K562 (cell line): ENCODE measurements around the gene KCNT1. TPM values are rescaled to one million over a fixed set of nuclear protein-coding genes. Genes with fewer than 3 reads are reported as not detected.

ENCODE experiments used
- ATAC-seq: fragments of 200-7000 bp; cut with Tn5 transposase; 3 replicates; pipeline ENCODE4 v1.9.1; 2020; ENCODE audit warnings: moderate library complexity
- BruUV-seq: library from RNA; stranded (reverse); fragments of 400-500 nt; replicated peaks from 2 replicates; lab custom pipeline; 2021; lab: Mats Ljungman, UMichigan
- CTCF ChIA-PET: fragments of 300-600 bp; formaldehyde crosslinking; extraction: SDS; loops from one replicate; lab custom pipeline; 2021; ENCODE audit warnings: low intra/inter-chr PET ratio; lab: Yijun Ruan, JAX
- POLR2A ChIA-PET: fragments of 300-600, 350-650 bp; sonication (Branson Sonifier 250); formaldehyde crosslinking; extraction: SDS; loops from one replicate; lab custom pipeline; 2021; ENCODE audit warnings: antibody characterized with exemption, inconsistent platforms; lab: Yijun Ruan, JAX
- DNase-seq, 4 experiments: peaks; one replicate each; pipeline versions ENCODE4 v3.0.0 to v3.0.0-alpha.2; 2011 to 2018; ENCODE audit warnings: low spot score in 3 of 4, mixed read lengths in 3 of 4; ENCODE audit errors: extremely low read depth in 1 of 4
- FAIRE-seq: peaks from 2 replicates; lab custom pipeline; 2011; peaks lifted over from hg19 to GRCh38; lab: Jason Lieb, UNC
- H2AFZ ChIP-seq: 2 replicates; pipeline ENCODE4 v1.6.0; 2011; ENCODE audit warnings: low read depth, low read length, control low read depth, inconsistent platforms
- H3K27ac ChIP-seq: fragments of 200-600 bp; 3 replicates; pipeline ENCODE4 v1.8.0; 2011; ENCODE audit warnings: low read depth, mild to moderate bottlenecking, control low read depth, inconsistent platforms, low read length, moderate library complexity, mixed read lengths; ENCODE audit errors: extremely low read depth
- H3K27me3 ChIP-seq, 2 experiments: fragments of 300-600 bp in 1 of 2; 2 replicates in 1 of 2; 3 replicates in 1 of 2; pipeline versions ENCODE4 v1.6.0 to v1.8.0; 2011; ENCODE audit warnings: inconsistent platforms in 2 of 2, low read length in 2 of 2, mild to moderate bottlenecking in 1 of 2, mixed read lengths in 1 of 2, moderate library complexity in 1 of 2; ENCODE audit not compliant: control insufficient read depth in 2 of 2, insufficient read depth in 2 of 2
- H3K36me3 ChIP-seq: fragments of 300-600 bp; 3 replicates; pipeline ENCODE4 v1.8.0; 2011; ENCODE audit warnings: mild to moderate bottlenecking, low read length, inconsistent platforms; ENCODE audit not compliant: control insufficient read depth, insufficient read depth
- H3K4me1 ChIP-seq, 2 experiments: fragments of 200-600 bp in 1 of 2; replicated peaks in 1 of 2; 2 replicates in 1 of 2; 3 replicates in 1 of 2; pipeline versions ENCODE4 v1.5.1 to v1.8.0; 2011; ENCODE audit warnings: inconsistent platforms in 2 of 2, low read length in 2 of 2, mild to moderate bottlenecking in 1 of 2, mixed read lengths in 1 of 2, moderate library complexity in 1 of 2; ENCODE audit not compliant: control insufficient read depth in 2 of 2, insufficient read depth in 2 of 2
- H3K4me2 ChIP-seq: 2 replicates; pipeline ENCODE4 v1.6.1; 2011; ENCODE audit warnings: low read length, control low read depth, inconsistent platforms, mixed read lengths; ENCODE audit not compliant: insufficient read depth
- H3K4me3 ChIP-seq: fragments of 200-600 bp; sonication (generic), shearing (Covaris generic); 2 replicates; pipeline ENCODE4 v1.5.1; 2016; ENCODE audit warnings: control low read depth, inconsistent platforms
- H3K79me2 ChIP-seq: fragments of 200-600 bp; 3 replicates; pipeline ENCODE4 v1.8.0; 2011; ENCODE audit warnings: low read length, inconsistent platforms; ENCODE audit not compliant: control insufficient read depth, insufficient read depth
- H3K9ac ChIP-seq, 2 experiments: 2 replicates each; pipeline versions ENCODE4 v1.6.0 to v1.6.1; 2011; ENCODE audit warnings: low read depth in 2 of 2, low read length in 2 of 2, control low read depth in 1 of 2, inconsistent platforms in 1 of 2, mild to moderate bottlenecking in 1 of 2, mixed read lengths in 1 of 2; ENCODE audit not compliant: insufficient read depth in 1 of 2
- H3K9me1 ChIP-seq: one replicate; pipeline ENCODE4 v1.6.0; 2011; ENCODE audit warnings: inconsistent platforms, mild to moderate bottlenecking, low read length, moderate library complexity; ENCODE audit not compliant: control insufficient read depth, insufficient read depth
- H3K9me3 ChIP-seq: replicated peaks from 2 replicates; pipeline ENCODE4 v1.5.1; 2011; ENCODE audit warnings: low read depth, low read length, inconsistent platforms; ENCODE audit not compliant: control insufficient read depth, insufficient read depth
- H4K20me1 ChIP-seq: replicated peaks from 2 replicates; pipeline ENCODE4 v1.6.1; 2011; ENCODE audit warnings: low read length, inconsistent platforms, mixed read lengths; ENCODE audit not compliant: control insufficient read depth, insufficient read depth
- BRF1 ChIP-seq: IDR thresholded peaks from 3 replicates; pipeline ENCODE4 v1.6.1; 2011; ENCODE audit warnings: borderline replicate concordance, mild to moderate bottlenecking; ENCODE audit not compliant: insufficient read length; ENCODE audit errors: extremely low read depth
- UBTF ChIP-seq, 2 experiments: IDR thresholded peaks; 2 replicates each; pipeline ENCODE4 v1.6.1; 2012; ENCODE audit warnings: improper control_type of control experiment in 2 of 2, low read depth in 2 of 2, low read length in 2 of 2, borderline replicate concordance in 1 of 2
- ZNF184 ChIP-seq: sonication (generic); formaldehyde crosslinking; IDR thresholded peaks from 2 replicates; pipeline ENCODE4 v1.5.0; 2020; ENCODE audit warnings: missing genetic modification reagents
- ZNF780A ChIP-seq: fragments of 250-450 bp; sonication (Bioruptor Pico); IDR thresholded peaks from 2 replicates; pipeline ENCODE4 v1.5.0; 2021; ENCODE audit warnings: mild to moderate bottlenecking
- WGBS: fragments of 100-300 bp; shearing (Covaris generic); methylation state at CpG from one replicate; pipeline ENCODE4 v1.1.6; 2016; ENCODE audit warnings: low coverage, mixed read lengths; ENCODE audit not compliant: insufficient coverage; ENCODE audit errors: missing lambda C conversion rate; 5-methylcytosine and 5-hydroxymethylcytosine counted together
- in situ Hi-C: fragments of 300-500 bp; cut with MboI; formaldehyde crosslinking; loops from 4 replicates; pipeline ENCODE4 v1.15.0; 2018; ENCODE audit warnings: inconsistent platforms, mixed read lengths
- intact Hi-C: fragments of 100-400 bp; cut with micrococcal nuclease; formaldehyde crosslinking; loops from 2 replicates; pipeline ENCODE4 v1.14.2; 2022
- polyA plus RNA-seq, 8 experiments: library from polyadenylated mRNA; depleted of rRNA in 4 of 8; stranded (reverse) in 5 of 8; unstranded in 3 of 8; fragments of >200 nt; fragmentation: Nextera tagmentation in 2 of 8; fragmentation: Illumina TruSeq in 1 of 8; extraction: Ambion mirVana in 2 of 8; extraction: Trizol in 1 of 8; gene quantifications; 2 replicates each; pipeline versions ENCODE4 v1.2.1 to v1.2.3, GENCODE V29; 2011 to 2014; ENCODE audit warnings: inconsistent platforms in 1 of 8, missing spikeins in 1 of 8
- total RNA-seq, 7 experiments: library from RNA; depleted of rRNA in 6 of 7; stranded (reverse); fragments of >200 nt in 6 of 7; fragmentation: Illumina TruSeq in 2 of 7; extraction: Trizol in 2 of 7; gene quantifications; 2 replicates each; pipeline versions ENCODE4 v1.2.1 to v1.2.3, GENCODE V29; 2011 to 2021; ENCODE audit warnings: low replicate concordance in 1 of 7

KCNT1 gene
- total and polyA plus RNA-seq, 9 of the 15 experiments (the other 6 are each of a cell fraction or from before 2014, with no cell fraction given) = 0.05 TPM; not detected in 8

- no peak for ATAC-seq
- Histone ChIP-seq H3K9me1 (no peaks in the 10 kb centered on the region), H3K79me2 (no peaks in the 10 kb centered on the region), H3K27ac (no peak overlapping the region), H3K9ac (no peak overlapping the region; a peak in 1 of 4 replicates), H3K4me1 (no peaks in the 10 kb centered on the region), H3K4me2 (no peak overlapping the region), H4K20me1 (peaks cover 7% of the 10 kb centered on the region; the same call in 1 of the 2 replicates), H3K27me3 (peaks cover 30 to 64% of the 10 kb centered on the region in 2 experiments), H3K4me3 (no peak overlapping the region), H3K36me3 (no peaks in the 10 kb centered on the region), H3K9me3 (no peaks in the 10 kb centered on the region), H2AFZ (no peak overlapping the region)
- DNase-seq = no peak
- FAIRE-seq = no peak
- POLR2A ChIA-PET = interaction anchor here (0.6 kb wide), 1 partner anchor 87 kb away, joined by 3 read pairs; no protein-coding TSS in a partner anchor
- intact Hi-C loops = no loop called here
- WGBS = 2% methylated on average over 10 of the region's 10 CpGs
- TF ChIP-seq BRF1 (no peak), ZNF184 (CRISPR knock-in tag) (no peak), ZNF780A (no peak), UBTF (IDR thresholded peaks at IDR 0.05; ENCODE audit: borderline replicate concordance in 1 of 2, low read depth in 2 of 2, low read length in 2 of 2) (no peak)
- CTCF ChIA-PET = interaction anchor here (0.6 kb wide), 1 partner anchor 27 kb away, joined by 4 read pairs; no protein-coding TSS in a partner anchor
- BruUV-seq = no TSS peak
- in situ Hi-C loops = no loop called here
Measured at GRCh38 chr9:135664266-135664665, 37.7 kb upstream of the KCNT1 start.
